ENCODE measurements around the gene ZNF554. TPM values are rescaled to one million over a fixed set of nuclear protein-coding genes. Genes with fewer than 3 reads are reported as not detected.

Gene ZNF554
- total and polyA plus RNA-seq, 2 of the 8 experiments (the other 6 are each of a cell fraction or from before 2014, with no cell fraction given), result 1.8 to 5.7 TPM

DNA sequence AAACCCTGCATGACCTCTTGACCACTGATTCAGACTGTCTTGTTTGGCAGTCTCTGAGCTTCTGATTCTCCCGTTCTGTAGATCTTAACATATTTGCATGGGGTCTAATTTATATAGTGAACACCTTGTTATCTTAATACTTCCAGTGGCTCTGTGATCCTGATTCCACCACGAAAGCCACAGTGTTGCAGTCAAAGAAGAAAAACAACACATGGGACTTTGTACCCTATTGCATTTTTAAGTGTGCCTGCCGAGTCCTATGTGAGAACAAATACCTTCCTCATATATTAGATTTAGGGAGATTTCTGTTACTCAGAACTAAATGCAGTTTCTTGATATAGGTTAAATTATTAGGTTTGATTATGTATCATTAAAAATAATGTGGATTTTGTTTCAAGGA lies 35.2 kb downstream of the ZNF554 start:
- POLR2A ChIA-PET (ENCODE audit: partially characterized antibody), result no interaction called here
- TF ChIP-seq RAD21 (IDR thresholded peaks at IDR 0.05 in 1 of 2, conservative IDR thresholded peaks at IDR 0.05 in 1 of 2; ENCODE audit: low read depth in 2 of 2, low read length in 2 of 2), result no peak
- no peak for TF ChIP-seq TAF7 (optimal IDR thresholded peaks at IDR 0.05; ENCODE audit: borderline replicate concordance, low read depth, low read length)
- no peak for TF ChIP-seq JUND (IDR thresholded peaks at IDR 0.05; ENCODE audit: low read length)
- TF ChIP-seq NRF1 (IDR thresholded peaks at IDR 0.05; ENCODE audit: low read depth, low read length), result no peak
- TF ChIP-seq, protein P1, sequence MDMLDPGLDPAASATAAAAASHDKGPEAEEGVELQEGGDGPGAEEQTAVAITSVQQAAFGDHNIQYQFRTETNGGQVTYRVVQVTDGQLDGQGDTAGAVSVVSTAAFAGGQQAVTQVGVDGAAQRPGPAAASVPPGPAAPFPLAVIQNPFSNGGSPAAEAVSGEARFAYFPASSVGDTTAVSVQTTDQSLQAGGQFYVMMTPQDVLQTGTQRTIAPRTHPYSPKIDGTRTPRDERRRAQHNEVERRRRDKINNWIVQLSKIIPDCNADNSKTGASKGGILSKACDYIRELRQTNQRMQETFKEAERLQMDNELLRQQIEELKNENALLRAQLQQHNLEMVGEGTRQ (IDR thresholded peaks at IDR 0.05; ENCODE audit: low read length), result no peak
- TF ChIP-seq POU5F1 (IDR thresholded peaks at IDR 0.05; ENCODE audit: low read depth, low read length), result no peak

More for the DNA sequence above, 35.2 kb downstream of the ZNF554 start:
- Histone ChIP-seq H2AFZ (ENCODE audit: low read length) (no peak overlapping the region), H3K14ac (ENCODE audit: insufficient read length) (no peak overlapping the region), H3K4me2 (ENCODE audit: insufficient read depth in 1 of 2, low read depth in 2 of 2, low read length in 2 of 2) (no peak overlapping the region), H2BK15ac (ENCODE audit: low read length) (no peak overlapping the region), H3K56ac (replicated peaks; ENCODE audit: insufficient read length, low read depth, low read length) (no peak overlapping the region), H3K79me2 (ENCODE audit: control insufficient read depth in 1 of 2, insufficient read depth in 2 of 2, low read length in 2 of 2) (no peaks in the 10 kb centered on the region; a peak in 1 of 4 replicates), H3K36me3 (ENCODE audit: control insufficient read depth in 2 of 4, insufficient read depth in 4 of 4, low read length in 3 of 4) (peaks cover 12 to 48% (median 36%) of the 10 kb centered on the region in 4 experiments), H3K23me2 (ENCODE audit: low read depth, low read length) (no peaks in the 10 kb centered on the region), H2BK20ac (ENCODE audit: low read length) (no peak overlapping the region), H3K27ac (ENCODE audit: low read depth, low read length) (no peak overlapping the region), H3K4me3 (ENCODE audit: extremely low read depth in 1 of 4, insufficient read depth in 2 of 4, low read depth in 3 of 4, low read length in 4 of 4) (no peak overlapping the region), H3K79me1 (ENCODE audit: low read depth, low read length) (no peaks in the 10 kb centered on the region), H3K4ac (replicated peaks; ENCODE audit: insufficient read length, low read depth, low read length) (no peak overlapping the region), H3K27me3 (replicated peaks in 1 of 4; ENCODE audit: control insufficient read depth in 3 of 4, extremely low read depth in 1 of 4, insufficient read depth in 3 of 4, low read length in 3 of 4) (no peaks in the 10 kb centered on the region; a peak in 1 of 7 replicates), H3K9ac (replicated peaks in 1 of 4; ENCODE audit: extremely low read depth in 1 of 4, low read depth in 3 of 4, low read length in 3 of 4) (no peak overlapping the region), H4K8ac (ENCODE audit: extremely low read depth, insufficient read depth, low read length) (no peak overlapping the region), H4K91ac (replicated peaks; ENCODE audit: insufficient read length, low read length) (no peak overlapping the region), H4K20me1 (replicated peaks in 1 of 2; ENCODE audit: control insufficient read depth in 1 of 2, insufficient read depth in 2 of 2, low read length in 2 of 2) (no peaks in the 10 kb centered on the region), H2BK120ac (replicated peaks; ENCODE audit: low read depth, low read length) (no peak overlapping the region), H2BK5ac (ENCODE audit: low read depth, low read length) (no peak overlapping the region), H3K9me3 (ENCODE audit: insufficient read depth in 2 of 2, low read depth in 1 of 2, low read length in 1 of 2) (peaks cover 77 to 89% of the 10 kb centered on the region in 2 experiments), H3K4me1 (replicated peaks in 1 of 4; ENCODE audit: control insufficient read depth in 3 of 4, insufficient read depth in 4 of 4, low read length in 3 of 4) (no peaks in the 10 kb centered on the region), H2AK5ac (ENCODE audit: low read depth, low read length) (no peak overlapping the region), H3K18ac (ENCODE audit: extremely low read depth, low read length) (no peak overlapping the region), H3K23ac (ENCODE audit: insufficient read length) (no peak overlapping the region), H2BK12ac (ENCODE audit: low read depth, low read length) (no peak overlapping the region), H4K5ac (ENCODE audit: insufficient read length, low read depth, low read length) (no peak overlapping the region)
- no peak for FAIRE-seq
- CTCF ChIA-PET (ENCODE audit: partially characterized antibody), result interaction anchor here (1.4 kb wide), 1 partner anchor 13 kb away, joined by 6 read pairs; the partner anchor contains the start of gene ZNF555
- WGBS, 2 experiments (ENCODE audit: extremely low coverage in 1 of 2, insufficient coverage in 1 of 2, insufficient read length in 1 of 2, insufficient replicate concordance in 2 of 2, low coverage in 1 of 2, low lambda C conversion rate in 2 of 2, missing lambda C conversion rate in 1 of 2), result 85% methylated on average over 3 of the region's 3 CpGs; no CpG with 5 or more reads in 1 of the 2 experiments
- DNase-seq (ENCODE audit: low read depth in 1 of 2, low spot score in 2 of 2), result no peak
